Endodermal cell (in vitro differentiated cells): Measurements from ENCODE around the gene CD300C. TPM values are rescaled to one million over a fixed set of nuclear protein-coding genes. Genes with fewer than 3 reads are reported as not detected.

Experiments
- DNase-seq: peaks from one replicate; pipeline ENCODE4 v3.0.0-alpha.2; 2017
- H3K27ac ChIP-seq: 2 replicates; pipeline ENCODE4 v1.5.1; 2013; ENCODE audit warnings: mild to moderate bottlenecking, low read depth, low read length, moderate library complexity
- H3K27me3 ChIP-seq: 2 replicates; pipeline ENCODE4 v1.6.1; 2013; ENCODE audit warnings: mild to moderate bottlenecking, low read length, moderate library complexity; ENCODE audit not compliant: insufficient read depth, control insufficient read depth, poor library complexity, severe bottlenecking
- H3K36me3 ChIP-seq: 2 replicates; pipeline ENCODE4 v1.7.0; 2013; ENCODE audit warnings: mild to moderate bottlenecking, low read length, moderate library complexity; ENCODE audit not compliant: control insufficient read depth, insufficient read depth
- H3K4me1 ChIP-seq: one replicate; pipeline ENCODE4 v1.7.0; 2013; ENCODE audit warnings: low read length; ENCODE audit not compliant: control insufficient read depth, insufficient read depth
- H3K4me3 ChIP-seq: 2 replicates; pipeline ENCODE4 v1.5.1; 2013; ENCODE audit warnings: mild to moderate bottlenecking, low read length, moderate library complexity
- H3K9ac ChIP-seq: 2 replicates; pipeline ENCODE4 v1.6.1; 2013; ENCODE audit warnings: mild to moderate bottlenecking, low read length, moderate library complexity; ENCODE audit not compliant: poor library complexity, severe bottlenecking; ENCODE audit errors: extremely low read depth
- H3K9me3 ChIP-seq: 2 replicates; pipeline ENCODE4 v1.6.1; 2013; ENCODE audit warnings: mild to moderate bottlenecking, low read length, moderate library complexity; ENCODE audit not compliant: control insufficient read depth
- H3K27ac Mint-ChIP-seq: 2 replicates; pipeline ENCODE4 v1.8.0; 2020; ENCODE audit warnings: mixed read lengths
- H3K27me3 Mint-ChIP-seq: 2 replicates; pipeline ENCODE4 v1.8.0; 2021; ENCODE audit warnings: mild to moderate bottlenecking, mixed read lengths; ENCODE audit not compliant: insufficient read depth
- H3K36me3 Mint-ChIP-seq: 2 replicates; pipeline ENCODE4 v1.8.0; 2020; ENCODE audit warnings: low read depth, mixed read lengths
- H3K4me1 Mint-ChIP-seq: 2 replicates; pipeline ENCODE4 v1.8.0; 2020; ENCODE audit warnings: mixed read lengths
- H3K4me3 Mint-ChIP-seq: 2 replicates; pipeline ENCODE4 v1.8.0; 2020; ENCODE audit warnings: mild to moderate bottlenecking, moderate library complexity, mixed read lengths
- H3K9me3 Mint-ChIP-seq: 2 replicates; pipeline ENCODE4 v1.8.0; 2020; ENCODE audit warnings: mild to moderate bottlenecking, mixed read lengths
- CTCF ChIP-seq: fragments of 200-600 bp; sonication (generic); conservative IDR thresholded peaks from 2 replicates; pipeline ENCODE4 v1.5.0; 2021; ENCODE audit warnings: antibody characterized with exemption, mild to moderate bottlenecking
- WGBS, 2 experiments: methylation state at CpG; one replicate each; pipeline versions ENCODE4 v1.1.5 to v1.1.7; 2013; ENCODE audit warnings: missing lambda C conversion rate in 2 of 2, mixed read lengths in 1 of 2; ENCODE audit not compliant: insufficient coverage in 1 of 2, insufficient read length in 1 of 2; 5-methylcytosine and 5-hydroxymethylcytosine counted together
- total RNA-seq, 2 donors: library from RNA; stranded (reverse); fragmentation: NEBNext Ultra II Directional in 1 of 2; extraction: Animal tissue kit (Norgen Biotek cat#: 25700) in 1 of 2; gene quantifications; 2 replicates in 1 of 2; 3 replicates in 1 of 2; pipeline ENCODE4 v1.2.1, GENCODE V29; 2021

Gene CD300C
- total RNA-seq, 2 donors from 2014 or later: not detected

- TF ChIP-seq CTCF: no peak
- Histone ChIP-seq H3K9me3 (no peaks in the 10 kb centered on the region), H3K9ac (no peak overlapping the region), H3K27me3 (no peaks in the 10 kb centered on the region), H3K4me3 (no peak overlapping the region), H3K27ac (no peak overlapping the region), H3K36me3 (no peaks in the 10 kb centered on the region), H3K4me1 (no peaks in the 10 kb centered on the region)
- no peak for DNase-seq
- Mint-ChIP-seq H3K27me3 (peaks cover 6% of the 10 kb centered on the region), H3K4me3 (no peak overlapping the region), H3K27ac (no peak overlapping the region), H3K36me3 (no peaks in the 10 kb centered on the region), H3K9me3 (no peaks in the 10 kb centered on the region), H3K4me1 (no peaks in the 10 kb centered on the region)
- WGBS, 2 experiments: 76 to 82% methylated on average over 2 to 5 of the region's 5 CpGs
Measured at GRCh38 chr17:74497471-74497870, 48.4 kb downstream of the CD300C start.

GRCh38 chr17:74493331-74493833, 52.5 kb downstream of the CD300C start:
- Mint-ChIP-seq H3K4me3 (no peak overlapping the region), H3K4me1 (no peaks in the 10 kb centered on the region), H3K9me3 (peaks cover 11% of the 10 kb centered on the region), H3K36me3 (no peaks in the 10 kb centered on the region), H3K27ac (no peak overlapping the region), H3K27me3 (peaks cover 12% of the 10 kb centered on the region)
- TF ChIP-seq CTCF: peak; percentile 95
- H3K4me3 ChIP-seq: no peak overlapping the region
- peak; percentile 97 for DNase-seq
- 47 to 59% methylated on average over 9 to 11 of the region's 11 CpGs for WGBS, 2 experiments
- H3K27ac ChIP-seq: no peak overlapping the region
- no peak overlapping the region for H3K9ac ChIP-seq
- no peaks in the 10 kb centered on the region for H3K9me3 ChIP-seq
- no peaks in the 10 kb centered on the region for H3K36me3 ChIP-seq
- no peaks in the 10 kb centered on the region for H3K4me1 ChIP-seq
- H3K27me3 ChIP-seq: no peaks in the 10 kb centered on the region

GRCh38 chr17:74491626-74492025, 54.3 kb downstream of the CD300C start:
- no peaks in the 10 kb centered on the region for H3K4me1 ChIP-seq
- no peak for TF ChIP-seq CTCF
- 87 to 92% methylated on average over 5 to 7 of the region's 7 CpGs for WGBS, 2 experiments
- no peak overlapping the region for H3K27ac ChIP-seq
- H3K36me3 Mint-ChIP-seq: no peaks in the 10 kb centered on the region
- no peaks in the 10 kb centered on the region for H3K9me3 ChIP-seq
- DNase-seq: no peak
- no peak overlapping the region for H3K4me3 ChIP-seq
- peaks cover 17% of the 10 kb centered on the region for H3K27me3 Mint-ChIP-seq
- H3K36me3 ChIP-seq: no peaks in the 10 kb centered on the region
- H3K27me3 ChIP-seq: no peaks in the 10 kb centered on the region
- no peak overlapping the region for H3K27ac Mint-ChIP-seq
- H3K9me3 Mint-ChIP-seq: peaks cover 20% of the 10 kb centered on the region
- no peak overlapping the region for H3K4me3 Mint-ChIP-seq
- no peak overlapping the region for H3K9ac ChIP-seq
- no peaks in the 10 kb centered on the region for H3K4me1 Mint-ChIP-seq

Other genes starting within 250 kb of the CD300C start
- gene KIF19, start 219.9 kb downstream of the CD300C start, total RNA-seq: 1 to 10 TPM in 1 of 2 donors, under 1 TPM in 1; 0.27 to 2.4 TPM
- under 1 TPM in 1 of 2 donors, not detected in 1; 0.18 TPM for gene BTBD17, start 184.2 kb downstream of the CD300C start, total RNA-seq
- under 1 TPM; 0.29 to 0.92 TPM for gene GPR142, start 178.6 kb downstream of the CD300C start, total RNA-seq
- 10 to 100 TPM; 57.0 to 73.4 TPM for gene GPRC5C, start 114.0 kb downstream of the CD300C start, total RNA-seq
- not detected for gene CD300A, start 79.5 kb downstream of the CD300C start, total RNA-seq
- not detected for gene CD300LB, start 14.6 kb downstream of the CD300C start, total RNA-seq
- not detected for gene CD300H, start 21.4 kb upstream of the CD300C start, total RNA-seq
- gene CD300LD, start 46.2 kb upstream of the CD300C start, total RNA-seq: not detected
- 1 to 10 TPM in 1 of 2 donors, under 1 TPM in 1; 0.75 to 1.5 TPM for gene CD300E, start 77.6 kb upstream of the CD300C start, total RNA-seq
- gene CD300LF, start 166.8 kb upstream of the CD300C start, total RNA-seq: not detected
- 1 to 10 TPM; 6.8 to 8.4 TPM for gene RAB37, start 191.1 kb upstream of the CD300C start, total RNA-seq
- 100 to 1,000 TPM; 116 to 138 TPM for gene NHERF1, start 202.5 kb upstream of the CD300C start, total RNA-seq
- gene NAT9, start 230.2 kb upstream of the CD300C start, total RNA-seq: 10 to 100 TPM; 58.3 to 77.3 TPM